GM23338 (cell line): ENCODE results near the gene PDZD8. TPM values are rescaled to one million over a fixed set of nuclear protein-coding genes. Genes with fewer than 3 reads are reported as not detected.

Experiments
- ATAC-seq: fragments of 200-7000 bp; cut with Tn5 transposase; 3 replicates; pipeline ENCODE4 v1.9.1; 2020
- DNase-seq: peaks from one replicate; pipeline ENCODE4 v3.0.0-alpha.2; 2015; ENCODE audit warnings: low spot score
- H2AFZ ChIP-seq: fragments of 200-600 bp; sonication (generic); 2 replicates; pipeline ENCODE4 v1.8.0; 2016; ENCODE audit warnings: antibody characterized with exemption, mild to moderate bottlenecking, moderate library complexity
- H3F3A ChIP-seq: fragments of 200-600 bp; sonication (generic); replicated peaks from 2 replicates; pipeline ENCODE4 v1.8.0; 2017; ENCODE audit warnings: antibody characterized with exemption, mixed run types, low read depth
- H3K27ac ChIP-seq: fragments of 200-600 bp; sonication (generic); 2 replicates; pipeline ENCODE4 v1.6.1; 2016; ENCODE audit warnings: low read depth
- H3K27me3 ChIP-seq: fragments of 200-600 bp; sonication (generic); 2 replicates; pipeline ENCODE4 v1.8.0; 2016; ENCODE audit warnings: mild to moderate bottlenecking, mixed run types, moderate library complexity; ENCODE audit not compliant: insufficient read depth
- H3K36me3 ChIP-seq: fragments of 200-600 bp; sonication (generic); 2 replicates; pipeline ENCODE4 v1.8.0; 2016; ENCODE audit warnings: mild to moderate bottlenecking; ENCODE audit not compliant: insufficient read depth
- H3K4me1 ChIP-seq: fragments of 200-600 bp; sonication (generic); 2 replicates; pipeline ENCODE4 v1.8.0; 2016; ENCODE audit warnings: mild to moderate bottlenecking, moderate library complexity; ENCODE audit not compliant: insufficient read depth
- H3K4me2 ChIP-seq: fragments of 200-600 bp; sonication (generic); 2 replicates; pipeline ENCODE4 v1.7.1; 2017; ENCODE audit warnings: mixed run types
- H3K4me3 ChIP-seq: fragments of 200-600 bp; sonication (generic); 2 replicates; pipeline ENCODE4 v1.6.1; 2016; ENCODE audit warnings: mixed run types
- H3K79me2 ChIP-seq: fragments of 200-600 bp; sonication (generic); replicated peaks from 2 replicates; pipeline ENCODE4 v1.8.0; 2017; ENCODE audit warnings: mild to moderate bottlenecking; ENCODE audit not compliant: insufficient read depth
- H3K9me2 ChIP-seq: fragments of 200-600 bp; sonication (generic); 2 replicates; pipeline ENCODE4 v1.8.0; 2017; ENCODE audit not compliant: insufficient read depth
- H4K20me1 ChIP-seq: fragments of 200-600 bp; sonication (generic); replicated peaks from 2 replicates; pipeline ENCODE4 v1.8.0; 2017; ENCODE audit warnings: mild to moderate bottlenecking; ENCODE audit not compliant: insufficient read depth
- H3K27ac Mint-ChIP-seq: 2 replicates; pipeline ENCODE4 v1.8.0; 2020; ENCODE audit warnings: inconsistent platforms, mild to moderate bottlenecking, moderate library complexity, mixed read lengths
- H3K27me3 Mint-ChIP-seq: 3 replicates; pipeline ENCODE4 v1.8.0; 2022; ENCODE audit warnings: low read depth, mild to moderate bottlenecking, moderate library complexity, mixed read lengths, inconsistent platforms; ENCODE audit not compliant: insufficient read depth, poor library complexity
- H3K36me3 Mint-ChIP-seq: 3 replicates; pipeline ENCODE4 v1.8.0; 2021; ENCODE audit warnings: low read depth, mild to moderate bottlenecking, inconsistent platforms, moderate library complexity, mixed read lengths
- H3K4me1 Mint-ChIP-seq: 3 replicates; pipeline ENCODE4 v1.8.0; 2020; ENCODE audit warnings: mild to moderate bottlenecking, inconsistent platforms, mixed read lengths
- H3K4me3 Mint-ChIP-seq: 3 replicates; pipeline ENCODE4 v1.8.0; 2021; ENCODE audit warnings: moderate library complexity, mild to moderate bottlenecking, inconsistent platforms, mixed read lengths
- H3K9me3 Mint-ChIP-seq: 3 replicates; pipeline ENCODE4 v1.8.0; 2020; ENCODE audit warnings: moderate library complexity, mild to moderate bottlenecking, inconsistent platforms, mixed read lengths
- CREB1 ChIP-seq: fragments of 250-450 bp; sonication (Bioruptor Pico); IDR thresholded peaks from 2 replicates; pipeline ENCODE4 v1.5.0; 2020; ENCODE audit warnings: low read depth, mild to moderate bottlenecking, moderate library complexity
- EZH2 ChIP-seq: fragments of 200-600 bp; sonication (generic); IDR thresholded peaks from one replicate; pipeline ENCODE4 v1.8.0; 2017; ENCODE audit warnings: antibody characterized with exemption, mild to moderate bottlenecking, low read depth; ENCODE audit not compliant: unreplicated experiment
- EZH2phosphoT487 ChIP-seq: fragments of 200-600 bp; sonication (generic); IDR thresholded peaks from one replicate; pipeline ENCODE4 v1.8.1; 2018; ENCODE audit warnings: antibody characterized with exemption; ENCODE audit not compliant: unreplicated experiment
- NANOG ChIP-seq: IDR thresholded peaks from 2 replicates; pipeline ENCODE4 v1.6.1; 2016; ENCODE audit warnings: antibody characterized with exemption, borderline replicate concordance
- POLR2AphosphoS5 ChIP-seq: IDR thresholded peaks from 2 replicates; pipeline ENCODE4 v1.6.1; 2016; ENCODE audit warnings: antibody characterized with exemption, low read depth
- STAT1 ChIP-seq: IDR thresholded peaks from one replicate; pipeline ENCODE4 v1.6.1; 2016; ENCODE audit warnings: antibody characterized with exemption; ENCODE audit not compliant: unreplicated experiment
- ZNF114 ChIP-seq: fragments of 250-450 bp; sonication (Bioruptor Pico); IDR thresholded peaks from 2 replicates; pipeline ENCODE4 v1.5.0; 2020; ENCODE audit warnings: mild to moderate bottlenecking, moderate library complexity
- ZNF331 ChIP-seq: fragments of 250-450 bp; sonication (Bioruptor Pico); IDR thresholded peaks from 2 replicates; pipeline ENCODE4 v1.5.0; 2020; ENCODE audit warnings: low read depth, mild to moderate bottlenecking, moderate library complexity
- ZNF462 ChIP-seq: fragments of 250-450 bp; sonication (Bioruptor Pico); IDR thresholded peaks from 2 replicates; pipeline ENCODE4 v1.5.0; 2020; ENCODE audit warnings: mild to moderate bottlenecking, moderate library complexity
- polyA plus RNA-seq: library from polyadenylated mRNA; unstranded; fragments of >200 nt; fragmentation: Nextera tagmentation; extraction: Ambion mirVana; gene quantifications from 2 replicates; pipeline ENCODE4 v1.2.1, GENCODE V29; 2016
- total RNA-seq: library from RNA; depleted of rRNA; stranded (reverse); fragments of >200 nt; shearing (Covaris generic); gene quantifications from 2 replicates; pipeline ENCODE4 v1.2.3, GENCODE V29; 2014
- TF ChIP-seq, protein P1 (sequence below), 2 experiments: fragments of 200-600 bp in 1 of 2; sonication (generic) in 1 of 2; conservative IDR thresholded peaks; 2 replicates each; pipeline versions ENCODE4 v1.5.1 to v1.6.1; 2016 to 2017; ENCODE audit warnings: antibody characterized with exemption in 2 of 2, low read depth in 2 of 2, mild to moderate bottlenecking in 2 of 2, moderate library complexity in 1 of 2
- TF ChIP-seq, protein P2 (sequence below): IDR thresholded peaks from one replicate; pipeline ENCODE4 v1.6.1; 2018; ENCODE audit warnings: antibody characterized with exemption; ENCODE audit not compliant: unreplicated experiment

Gene PDZD8
- total and polyA plus RNA-seq, 2 experiments from 2014 or later, result 11.4 to 28.6 TPM

GRCh38 chr10:117257721-117258120, 117.5 kb downstream of the PDZD8 start (continued):
- no peak for TF ChIP-seq ZNF462 (CRISPR knock-in tag)
- TF ChIP-seq EZH2, result no peak
- TF ChIP-seq, protein P1, sequence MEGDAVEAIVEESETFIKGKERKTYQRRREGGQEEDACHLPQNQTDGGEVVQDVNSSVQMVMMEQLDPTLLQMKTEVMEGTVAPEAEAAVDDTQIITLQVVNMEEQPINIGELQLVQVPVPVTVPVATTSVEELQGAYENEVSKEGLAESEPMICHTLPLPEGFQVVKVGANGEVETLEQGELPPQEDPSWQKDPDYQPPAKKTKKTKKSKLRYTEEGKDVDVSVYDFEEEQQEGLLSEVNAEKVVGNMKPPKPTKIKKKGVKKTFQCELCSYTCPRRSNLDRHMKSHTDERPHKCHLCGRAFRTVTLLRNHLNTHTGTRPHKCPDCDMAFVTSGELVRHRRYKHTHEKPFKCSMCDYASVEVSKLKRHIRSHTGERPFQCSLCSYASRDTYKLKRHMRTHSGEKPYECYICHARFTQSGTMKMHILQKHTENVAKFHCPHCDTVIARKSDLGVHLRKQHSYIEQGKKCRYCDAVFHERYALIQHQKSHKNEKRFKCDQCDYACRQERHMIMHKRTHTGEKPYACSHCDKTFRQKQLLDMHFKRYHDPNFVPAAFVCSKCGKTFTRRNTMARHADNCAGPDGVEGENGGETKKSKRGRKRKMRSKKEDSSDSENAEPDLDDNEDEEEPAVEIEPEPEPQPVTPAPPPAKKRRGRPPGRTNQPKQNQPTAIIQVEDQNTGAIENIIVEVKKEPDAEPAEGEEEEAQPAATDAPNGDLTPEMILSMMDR (conservative IDR thresholded peaks at IDR 0.05; ENCODE audit: low read depth in 2 of 2), result no peak
- TF ChIP-seq NANOG, result no peak
- TF ChIP-seq ZNF331 (CRISPR knock-in tag), result no peak
- TF ChIP-seq EZH2phosphoT487, result no peak
- no peak for TF ChIP-seq STAT1
- no peak for TF ChIP-seq POLR2AphosphoS5

DNA sequence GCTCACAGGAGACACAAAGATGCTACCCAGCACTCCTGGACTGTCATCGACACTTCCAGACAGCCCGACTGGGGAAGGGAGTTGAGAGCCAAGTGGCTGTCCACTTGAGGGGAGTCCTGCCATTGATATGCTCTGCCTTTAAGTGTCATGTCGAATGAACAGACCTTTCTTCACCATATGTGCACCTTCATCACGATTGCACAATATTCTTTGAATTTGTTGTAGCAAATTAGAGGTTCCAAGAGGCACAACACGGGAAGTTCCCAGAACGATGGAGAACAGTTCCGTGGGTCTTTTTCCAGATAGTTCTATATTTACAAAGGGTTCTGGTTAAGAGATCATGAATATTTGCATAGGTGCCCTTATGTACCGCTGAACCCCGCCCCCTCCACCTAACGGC, 118.3 kb downstream of the PDZD8 start:
- Histone ChIP-seq H3K27ac (no peak overlapping the region), H2AFZ (no peak overlapping the region), H3K79me2 (no peaks in the 10 kb centered on the region), H3K4me1 (no peaks in the 10 kb centered on the region; the same call in 1 of the 2 replicates), H4K20me1 (peaks cover 5% of the 10 kb centered on the region; the same call in 1 of the 2 replicates), H3K27me3 (no peaks in the 10 kb centered on the region), H3K36me3 (no peaks in the 10 kb centered on the region), H3F3A (no peaks in the 10 kb centered on the region), H3K4me2 (no peak overlapping the region), H3K9me2 (no peaks in the 10 kb centered on the region), H3K4me3 (no peak overlapping the region)
- H3K36me3 Mint-ChIP-seq, result no peaks in the 10 kb centered on the region; the same call in 1 of the 3 replicates
- peaks cover 6% of the 10 kb centered on the region for H3K27me3 Mint-ChIP-seq
- no peaks in the 10 kb centered on the region for H3K9me3 Mint-ChIP-seq
- H3K27ac Mint-ChIP-seq, result no peak overlapping the region
- DNase-seq, result no peak
- H3K4me3 Mint-ChIP-seq, result no peak overlapping the region
- no peak for TF ChIP-seq STAT1
- TF ChIP-seq, protein P2, sequence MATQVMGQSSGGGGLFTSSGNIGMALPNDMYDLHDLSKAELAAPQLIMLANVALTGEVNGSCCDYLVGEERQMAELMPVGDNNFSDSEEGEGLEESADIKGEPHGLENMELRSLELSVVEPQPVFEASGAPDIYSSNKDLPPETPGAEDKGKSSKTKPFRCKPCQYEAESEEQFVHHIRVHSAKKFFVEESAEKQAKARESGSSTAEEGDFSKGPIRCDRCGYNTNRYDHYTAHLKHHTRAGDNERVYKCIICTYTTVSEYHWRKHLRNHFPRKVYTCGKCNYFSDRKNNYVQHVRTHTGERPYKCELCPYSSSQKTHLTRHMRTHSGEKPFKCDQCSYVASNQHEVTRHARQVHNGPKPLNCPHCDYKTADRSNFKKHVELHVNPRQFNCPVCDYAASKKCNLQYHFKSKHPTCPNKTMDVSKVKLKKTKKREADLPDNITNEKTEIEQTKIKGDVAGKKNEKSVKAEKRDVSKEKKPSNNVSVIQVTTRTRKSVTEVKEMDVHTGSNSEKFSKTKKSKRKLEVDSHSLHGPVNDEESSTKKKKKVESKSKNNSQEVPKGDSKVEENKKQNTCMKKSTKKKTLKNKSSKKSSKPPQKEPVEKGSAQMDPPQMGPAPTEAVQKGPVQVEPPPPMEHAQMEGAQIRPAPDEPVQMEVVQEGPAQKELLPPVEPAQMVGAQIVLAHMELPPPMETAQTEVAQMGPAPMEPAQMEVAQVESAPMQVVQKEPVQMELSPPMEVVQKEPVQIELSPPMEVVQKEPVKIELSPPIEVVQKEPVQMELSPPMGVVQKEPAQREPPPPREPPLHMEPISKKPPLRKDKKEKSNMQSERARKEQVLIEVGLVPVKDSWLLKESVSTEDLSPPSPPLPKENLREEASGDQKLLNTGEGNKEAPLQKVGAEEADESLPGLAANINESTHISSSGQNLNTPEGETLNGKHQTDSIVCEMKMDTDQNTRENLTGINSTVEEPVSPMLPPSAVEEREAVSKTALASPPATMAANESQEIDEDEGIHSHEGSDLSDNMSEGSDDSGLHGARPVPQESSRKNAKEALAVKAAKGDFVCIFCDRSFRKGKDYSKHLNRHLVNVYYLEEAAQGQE, result no peak
- no peak for TF ChIP-seq ZNF114 (CRISPR knock-in tag)
- TF ChIP-seq CREB1 (CRISPR knock-in tag), result no peak
- no peak for ATAC-seq
- H3K4me1 Mint-ChIP-seq, result peaks cover 32% of the 10 kb centered on the region
